Stimulated activated CD4-positive, alpha-beta T cell treated with anti-CD3 and anti-CD28 coated beads, Interleukin-15, amount 100 ng/mL, for 1 hour (primary cell): ENCODE data around the gene TAGAP.
A peak's percentile ranks its signal among the peaks of the same experiment; 100 is the strongest.
"Not testable (repeated sequence)": the region's sequence is repeated elsewhere in the genome, so short reads cannot be mapped to it uniquely, and the experiment has no call there.

ENCODE experiments used
- DNase-seq, 2 donors: peaks; one replicate each; pipeline ENCODE4 v3.0.0-alpha.2; 2020; ENCODE audit warnings: low read depth in 1 of 2, low spot score in 1 of 2

The TAGAP gene

DNA sequence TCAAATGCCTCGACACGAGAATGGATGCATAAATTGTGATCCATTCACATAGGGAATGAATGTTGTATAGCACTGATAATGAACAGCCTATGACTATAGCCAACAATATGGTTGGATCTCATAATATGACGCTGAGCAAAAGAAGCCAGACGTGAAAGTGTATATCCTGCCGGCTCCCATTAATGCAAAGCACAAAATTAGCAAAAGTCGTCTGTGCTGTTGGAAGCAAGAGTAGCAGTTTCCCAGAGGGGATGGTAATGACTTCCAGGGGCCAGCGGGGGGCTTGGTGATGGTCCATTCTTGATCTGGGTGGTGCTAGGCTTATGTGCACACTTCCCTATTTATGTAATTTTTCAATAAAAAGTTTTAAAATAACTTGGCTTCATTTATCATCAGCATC lies 1.0 kb upstream of the TAGAP start:
- DNase-seq = no peak

DNA sequence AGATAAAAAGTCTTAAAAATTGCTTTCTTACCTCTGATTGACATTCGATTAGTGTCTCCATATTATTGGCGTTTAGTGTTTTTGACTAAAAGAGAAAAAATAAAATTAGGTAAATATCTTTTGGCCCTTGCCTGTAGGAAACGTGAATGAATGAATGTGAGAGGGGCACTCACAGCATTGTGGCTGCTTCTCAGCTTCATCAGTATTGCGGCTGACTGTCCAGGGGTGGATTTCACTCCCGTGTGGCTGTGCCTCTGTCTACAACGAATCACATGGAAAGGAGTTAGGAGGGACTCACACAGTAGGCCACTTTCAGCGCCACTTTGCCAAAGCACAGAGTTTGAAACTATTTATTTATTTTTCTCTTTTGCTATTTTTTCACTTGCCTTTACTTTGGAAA lies 844 bp downstream of the TAGAP start:
- DNase-seq = no peak

DNA sequence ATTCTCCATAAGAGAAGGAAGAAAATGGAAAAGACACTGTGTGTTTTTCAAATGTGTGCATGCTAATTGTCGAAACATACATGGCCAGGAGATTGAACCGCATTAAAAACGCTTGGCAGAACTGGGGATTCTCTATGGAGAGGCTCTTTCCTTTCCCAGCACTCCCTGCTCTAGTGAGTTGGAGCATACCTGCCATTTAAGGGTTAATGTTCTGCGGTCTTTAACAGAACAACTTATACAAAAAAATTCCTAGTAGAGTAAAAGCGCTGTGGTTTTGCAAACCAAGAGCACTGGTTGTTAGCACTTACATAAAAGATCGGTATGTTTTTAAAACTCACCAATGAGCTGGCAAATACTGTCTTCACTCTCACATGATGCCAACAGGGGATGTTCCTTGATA lies 1.5 kb downstream of the TAGAP start:
- DNase-seq = no peak

DNA sequence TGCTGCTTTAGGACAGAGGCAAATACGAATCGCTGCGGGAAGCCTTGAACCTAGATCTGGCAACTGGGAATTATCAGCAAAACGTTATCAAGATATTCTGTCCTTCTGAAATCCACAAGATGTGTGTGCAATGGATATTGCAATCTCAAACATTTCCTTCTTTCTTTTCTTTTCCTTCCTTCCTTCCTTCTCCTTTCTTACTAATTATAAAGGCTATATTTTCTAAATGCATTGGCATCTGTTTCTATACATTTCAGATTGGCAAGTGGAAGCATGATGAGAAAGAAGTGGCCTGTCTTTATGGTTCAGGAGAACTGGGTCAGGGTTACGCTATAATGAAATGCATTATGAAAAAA lies 2.0 kb downstream of the TAGAP start:
- DNase-seq = no peak

DNA sequence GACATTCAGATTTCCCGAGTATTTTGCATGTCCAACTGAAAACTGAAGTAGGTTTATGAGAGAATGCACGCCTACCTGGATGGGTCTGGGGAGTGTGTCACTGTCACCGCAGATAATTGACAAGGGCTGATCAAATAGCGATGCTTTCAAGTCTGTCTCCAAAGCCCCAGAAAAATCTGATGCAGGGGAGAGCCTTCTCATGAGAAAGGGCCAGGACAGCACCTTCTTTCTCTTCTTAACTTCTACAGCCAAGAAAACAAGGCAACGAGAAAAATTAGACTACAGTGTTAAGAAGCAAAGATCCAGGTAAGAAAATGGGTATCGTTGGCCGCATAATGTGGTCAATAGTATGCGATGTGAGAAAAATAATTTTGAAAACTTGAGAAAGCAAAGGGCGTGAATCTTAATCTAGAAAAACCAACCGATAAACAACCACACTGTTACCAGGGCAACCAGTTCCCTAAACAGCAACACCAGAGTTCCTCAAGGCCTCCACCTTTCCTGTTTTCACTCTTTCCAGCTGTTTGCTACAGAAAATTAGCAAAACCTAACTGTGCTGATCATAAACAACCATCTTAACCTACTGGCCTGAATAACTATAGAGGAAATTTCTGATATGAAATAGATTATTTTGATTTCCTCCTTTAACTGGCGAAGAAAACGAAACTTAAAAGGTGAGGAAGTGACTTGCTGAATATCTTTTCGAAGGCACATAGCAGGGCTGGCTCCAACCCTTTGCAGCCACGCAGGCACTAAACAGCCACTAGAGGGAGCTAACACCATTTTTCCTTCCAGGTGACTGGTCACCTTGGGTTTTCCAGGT lies 2.6 kb downstream of the TAGAP start:
- peak in 1 of 2 donors; percentile 53 for DNase-seq

DNA sequence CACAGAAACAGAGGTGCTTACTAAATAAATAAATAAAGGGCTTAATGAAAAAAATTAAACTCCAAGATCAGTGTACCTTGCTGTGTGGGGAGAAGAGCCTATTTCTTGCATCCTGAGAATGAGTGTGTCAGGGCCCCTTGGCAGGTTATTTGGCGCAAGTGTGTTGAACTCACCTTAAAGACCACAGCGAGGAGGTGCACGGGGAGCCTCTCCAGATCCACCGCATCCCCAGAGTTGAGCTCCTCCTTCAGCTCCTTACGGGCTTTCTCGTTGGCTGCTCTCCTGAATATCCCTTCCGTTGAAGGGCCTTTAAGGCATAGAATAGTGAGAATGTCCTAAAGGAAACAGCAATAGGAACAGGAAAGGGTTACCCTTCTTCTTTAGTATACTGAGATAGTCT lies 3.6 kb downstream of the TAGAP start:
- DNase-seq = no peak

DNA sequence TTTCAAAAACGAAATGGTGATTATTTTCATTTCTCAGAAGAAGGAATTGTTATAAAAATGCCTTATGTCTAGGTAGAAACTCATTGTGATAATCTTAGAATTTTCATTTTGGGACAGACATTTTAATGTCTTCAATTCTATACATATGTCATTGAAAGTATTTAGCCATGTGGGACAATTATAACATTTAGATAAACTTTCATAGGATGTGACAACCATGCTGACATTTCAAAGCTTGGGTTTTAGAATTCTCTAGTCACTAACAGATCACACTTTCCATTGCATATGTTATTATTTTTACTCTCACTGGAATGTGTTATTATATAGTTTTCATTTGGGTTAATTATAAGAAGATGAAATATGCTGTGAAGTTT lies 4.9 kb downstream of the TAGAP start:
- DNase-seq = no peak

DNA sequence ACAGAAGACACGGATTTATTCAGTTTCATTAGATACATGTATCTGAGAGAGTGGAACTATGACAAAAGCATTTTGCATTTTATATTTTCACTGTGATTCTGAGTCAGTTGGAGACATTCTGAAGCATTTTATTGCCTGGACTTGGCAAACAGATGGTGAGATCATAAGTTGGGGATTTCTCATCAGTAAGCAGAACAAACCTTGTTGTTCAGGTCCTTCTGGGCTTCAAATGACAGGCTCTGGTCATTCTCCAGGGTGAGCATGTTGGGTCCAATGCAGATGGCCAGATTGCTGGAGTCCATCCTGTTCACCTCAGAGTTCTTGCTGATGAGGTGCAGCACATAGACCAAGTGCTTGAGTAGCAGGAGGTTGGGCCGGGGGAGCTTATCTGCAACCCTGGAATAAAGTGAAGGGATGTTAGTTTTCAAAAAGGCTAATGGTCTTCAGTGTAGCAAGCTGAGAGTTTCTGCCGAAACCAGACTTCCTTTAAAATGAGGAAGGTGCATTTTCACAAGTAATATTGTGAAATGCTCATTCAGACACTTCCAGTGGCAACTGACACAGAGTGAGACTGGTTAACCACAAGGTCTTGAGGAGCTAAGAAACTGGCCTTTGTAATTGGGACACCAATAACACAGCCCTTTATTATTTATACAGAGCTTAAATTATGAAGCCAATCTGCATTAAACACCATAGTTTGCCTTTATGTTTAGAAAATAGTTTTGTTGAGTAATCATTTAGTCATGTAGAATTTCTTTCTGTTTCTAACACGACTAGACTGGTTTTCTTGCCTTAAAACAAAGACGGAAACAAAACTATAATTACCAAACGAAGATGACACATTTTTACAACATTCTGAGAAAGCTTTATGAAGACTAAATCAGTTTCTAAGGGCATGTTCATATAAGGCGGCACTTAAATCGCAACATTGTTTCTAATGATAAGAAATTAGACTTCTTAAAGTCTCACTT lies 5.6 kb downstream of the TAGAP start:
- DNase-seq = no peak

DNA sequence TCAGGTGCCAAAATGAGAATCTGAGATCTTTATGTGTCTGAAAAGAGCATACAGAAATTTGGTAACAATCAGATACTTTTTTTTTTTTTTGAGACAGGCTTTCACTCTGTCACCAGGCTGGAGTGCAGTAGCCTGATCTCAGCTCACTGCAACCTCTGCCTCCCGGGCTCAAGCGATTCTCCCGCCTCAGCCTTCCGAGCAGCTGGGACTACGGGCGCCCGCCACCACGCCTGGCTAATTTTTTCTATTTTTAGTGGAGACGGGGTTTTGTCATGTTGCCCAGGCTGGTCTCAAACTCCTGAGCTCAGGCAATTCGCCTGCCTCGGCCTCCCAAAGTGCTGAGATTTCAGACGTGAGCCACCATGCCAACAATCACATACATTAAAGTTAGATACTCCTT lies 6.5 kb downstream of the TAGAP start:
- not testable (repeated sequence) for DNase-seq

DNA sequence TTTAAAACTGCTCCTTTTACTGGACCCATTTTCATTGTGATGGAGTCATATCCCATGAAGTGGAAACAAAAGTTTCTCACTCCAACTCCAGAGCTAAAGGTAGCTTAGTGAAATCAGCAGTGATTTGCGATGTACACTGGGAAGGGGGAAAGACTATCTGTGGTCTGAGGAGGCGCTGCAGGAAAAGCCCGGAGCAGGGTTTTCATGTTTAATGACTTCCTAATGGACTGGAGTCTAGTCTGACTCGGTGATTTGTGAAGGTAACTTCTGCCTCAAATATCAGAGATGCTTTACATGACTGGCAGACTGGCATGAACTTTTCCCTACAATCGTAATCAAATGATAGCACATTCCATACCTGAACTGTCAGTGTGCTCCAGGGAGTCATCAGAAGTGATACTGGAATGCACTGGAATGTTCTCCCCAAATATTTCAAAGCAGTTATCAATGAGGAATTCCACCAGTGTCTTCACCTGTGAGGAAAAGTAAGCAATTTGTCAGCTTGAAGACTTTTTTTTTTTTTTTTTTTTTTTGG lies 7.0 kb downstream of the TAGAP start:
- no peak for DNase-seq

DNA sequence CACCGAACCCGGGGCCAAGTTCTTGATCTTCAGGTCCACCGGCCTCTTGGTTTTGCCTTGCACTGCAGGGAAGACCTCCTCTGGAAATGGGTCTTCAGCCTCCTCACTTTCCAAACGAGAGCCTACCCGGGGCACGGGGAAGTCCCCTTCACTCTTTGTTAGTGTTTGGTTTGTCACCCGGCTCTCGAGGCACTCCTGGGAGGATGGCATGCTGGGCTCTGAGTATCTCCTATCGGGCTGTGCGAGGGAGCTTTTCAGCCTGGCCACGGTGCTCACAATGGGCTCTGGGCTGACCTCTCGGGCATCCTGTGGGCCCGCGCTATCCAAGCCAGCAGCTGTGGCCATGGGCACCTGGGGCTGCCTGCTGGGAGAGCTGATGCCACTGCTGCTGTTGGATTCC lies 8.1 kb downstream of the TAGAP start:
- DNase-seq = no peak

DNA sequence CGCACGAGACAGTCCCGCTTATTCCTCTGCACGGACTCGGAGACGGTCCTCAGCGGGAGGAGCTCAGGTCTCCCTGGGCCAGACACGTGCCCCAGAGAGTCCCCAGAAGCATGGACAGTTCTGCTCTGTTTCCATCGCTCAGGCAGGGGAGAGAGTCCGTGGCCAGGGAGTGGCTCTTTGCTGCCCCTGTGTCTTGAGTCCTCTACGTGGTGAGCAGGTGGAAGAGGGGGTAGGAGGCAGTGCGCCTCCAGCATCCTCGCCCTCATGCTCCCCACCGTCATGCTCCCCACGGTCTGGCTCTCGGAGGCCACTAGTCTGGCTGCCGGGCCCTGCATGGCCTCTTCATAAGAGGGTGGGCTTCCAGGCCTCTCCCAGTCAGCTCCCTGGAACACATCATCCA lies 8.9 kb downstream of the TAGAP start:
- no peak for DNase-seq

DNA sequence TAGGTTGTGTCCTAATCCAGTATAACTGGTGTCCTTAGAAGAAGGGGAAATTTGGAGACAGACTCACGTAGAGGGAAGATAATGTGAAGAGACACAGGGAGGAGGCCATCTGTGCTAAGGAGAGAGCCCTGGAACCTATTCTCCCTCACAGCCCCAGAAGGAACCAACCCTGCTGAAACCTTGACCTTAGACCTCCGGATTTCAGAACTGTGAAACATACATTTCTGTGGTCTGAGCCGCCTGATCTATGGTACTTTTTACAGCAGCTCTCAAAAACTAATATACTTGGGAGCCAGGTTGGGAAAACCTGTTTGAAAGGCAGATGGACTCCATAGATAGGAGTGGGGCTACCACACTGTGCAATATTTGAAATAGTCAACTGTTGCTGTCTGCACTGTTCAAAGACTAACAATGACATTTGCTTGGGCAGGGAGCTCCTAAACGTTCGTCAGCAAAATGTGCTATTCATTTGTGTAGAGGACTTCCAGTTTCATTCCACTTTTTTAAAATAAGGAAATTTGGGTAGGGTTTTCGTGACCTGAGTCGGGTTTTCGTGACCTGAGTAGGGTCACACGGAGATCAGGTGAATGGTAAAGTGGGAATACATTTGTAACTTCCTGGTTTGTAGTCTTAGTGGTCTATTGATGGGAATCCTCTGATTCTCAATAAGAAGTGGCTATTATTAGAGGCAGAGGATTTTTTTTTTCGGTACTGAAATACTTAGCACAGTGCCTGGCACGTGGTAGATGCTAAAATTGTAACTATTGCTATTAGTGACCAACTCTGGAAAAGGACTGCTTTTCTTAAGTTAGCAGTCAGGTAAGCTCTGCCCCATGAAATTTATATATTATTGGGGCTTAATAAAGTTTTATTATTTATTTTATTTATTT lies 11.4 kb downstream of the TAGAP start:
- DNase-seq = no peak

DNA sequence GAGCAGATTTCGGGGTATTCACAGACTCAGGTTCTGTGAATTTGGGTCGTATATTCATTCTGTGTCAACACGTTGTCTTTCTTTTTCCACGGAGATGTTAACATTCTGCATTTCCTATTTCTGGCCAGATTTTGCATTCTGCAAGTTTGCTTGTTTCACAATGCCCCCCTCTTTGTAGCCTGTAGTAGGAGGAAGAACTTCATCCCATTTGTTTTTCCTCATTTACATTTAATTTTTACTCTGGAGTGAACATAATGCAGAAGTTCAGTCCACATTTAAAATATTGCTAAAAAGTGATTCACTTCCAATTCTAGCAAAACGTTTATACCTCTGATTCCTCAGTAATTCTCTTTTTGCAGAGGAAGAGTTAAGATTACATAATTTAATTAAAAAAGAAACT lies 12.9 kb downstream of the TAGAP start:
- DNase-seq = no peak

DNA sequence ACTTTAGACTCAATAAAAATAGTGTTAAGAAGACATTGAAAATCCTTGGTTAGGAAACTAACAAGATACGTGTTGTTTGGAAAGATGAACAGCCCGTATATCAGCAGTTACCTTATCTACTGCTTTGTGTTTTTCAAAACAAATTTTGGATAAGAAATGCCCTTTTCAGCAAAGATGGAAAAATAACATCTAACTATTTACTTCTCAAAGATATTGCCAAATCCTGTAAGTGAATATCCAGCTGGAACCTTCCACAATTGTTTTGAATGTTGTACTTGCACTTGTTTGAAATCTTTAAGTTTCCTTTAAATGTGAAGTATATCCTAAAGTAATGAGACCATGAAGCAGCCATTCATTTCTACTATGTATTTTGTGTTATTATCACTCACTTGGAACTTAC lies 14.6 kb downstream of the TAGAP start:
- no peak for DNase-seq

DNA sequence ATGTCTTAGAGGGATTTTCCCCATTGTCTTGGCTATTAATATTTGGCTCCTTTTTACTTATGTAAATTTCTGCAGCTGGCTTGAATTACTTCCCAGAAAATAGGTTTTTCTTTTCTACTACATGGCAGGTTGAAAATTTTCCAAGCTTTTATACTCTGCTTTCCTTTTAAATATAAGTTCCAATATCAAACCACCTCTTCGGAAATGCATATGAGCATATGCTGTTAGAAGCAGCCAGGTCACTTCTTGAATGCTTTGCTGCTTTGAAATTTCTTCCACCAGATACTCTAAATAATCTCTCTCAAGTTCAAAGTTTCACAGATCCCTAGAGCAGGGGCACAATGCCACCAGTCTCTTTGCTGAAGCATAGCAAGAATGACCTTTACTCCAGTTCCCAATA lies 19.6 kb downstream of the TAGAP start:
- DNase-seq = not testable (repeated sequence)

DNA sequence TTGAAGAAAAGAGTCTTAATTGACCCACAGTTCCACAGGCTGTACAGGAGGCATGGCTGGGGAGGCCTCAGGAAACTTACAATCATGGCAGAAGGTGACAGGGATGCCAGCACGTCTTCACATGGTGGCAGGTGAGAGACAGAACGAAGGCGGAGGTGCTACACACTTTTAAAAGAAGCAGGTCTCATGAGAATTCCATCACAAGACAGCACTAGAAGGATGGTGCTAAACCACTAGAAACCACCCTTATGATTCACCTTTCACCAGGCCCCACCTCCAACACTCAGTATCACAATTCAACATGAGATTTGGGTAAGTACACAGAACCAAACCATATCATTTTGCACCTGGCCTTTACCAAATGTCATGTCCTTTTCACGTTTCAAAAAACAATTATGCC lies 20.9 kb downstream of the TAGAP start:
- DNase-seq = no peak

DNA sequence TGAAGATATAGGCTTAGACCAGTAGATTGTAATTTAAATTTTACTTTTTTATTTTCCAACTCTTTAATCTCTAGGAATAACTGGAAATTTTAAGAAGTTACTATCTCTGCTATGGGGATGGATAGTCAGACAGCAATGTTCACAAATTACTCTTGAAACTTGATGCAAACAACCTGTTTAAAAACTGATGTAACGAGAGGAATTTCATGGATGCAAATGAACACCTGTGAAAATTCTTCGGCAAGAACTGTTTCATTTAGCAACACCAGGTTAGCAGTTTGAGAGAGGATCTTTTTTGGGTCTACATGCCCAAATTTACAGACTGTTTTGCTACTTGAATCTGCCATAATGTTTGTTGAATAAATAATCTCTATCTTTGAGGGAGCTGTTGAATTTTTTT lies 24.8 kb downstream of the TAGAP start:
- no peak for DNase-seq

DNA sequence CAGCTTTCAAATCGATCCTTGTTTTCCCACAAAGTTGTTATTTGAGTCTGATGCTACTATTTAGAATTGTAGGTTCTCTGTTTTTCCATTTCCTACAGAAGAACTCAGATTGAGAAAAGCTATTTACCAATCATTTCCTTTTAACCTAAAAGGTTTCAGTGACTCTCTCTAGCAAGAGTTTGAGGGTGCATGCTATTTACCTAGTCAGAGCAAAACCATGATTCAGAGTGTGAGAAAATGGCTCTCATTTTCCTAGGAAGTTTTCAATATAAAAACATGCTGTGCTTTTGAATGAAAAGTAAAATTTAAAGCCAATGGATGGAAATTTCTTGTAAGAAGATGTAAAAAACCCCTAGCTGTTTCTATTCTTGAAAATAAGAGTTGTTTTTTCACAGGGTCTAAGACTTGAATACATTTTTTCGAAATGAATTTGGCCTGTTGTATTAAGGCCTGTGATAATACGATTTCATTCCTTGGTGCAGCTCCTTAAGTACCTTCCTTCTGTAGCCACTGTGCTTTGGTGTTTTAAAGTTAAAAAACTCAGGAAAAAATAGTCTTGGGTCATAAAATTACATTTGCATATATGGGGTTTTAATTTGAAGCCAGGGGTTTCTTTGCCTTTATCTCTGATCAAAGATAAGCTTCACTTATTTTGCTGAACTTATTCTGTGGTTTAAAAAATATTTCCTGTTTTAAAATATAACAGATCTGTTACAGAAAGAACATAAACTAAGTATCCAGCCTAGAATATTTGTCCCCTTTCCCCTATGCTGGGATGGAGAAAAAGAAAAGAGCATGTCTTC lies 26.8 kb downstream of the TAGAP start:
- no peak for DNase-seq

DNA sequence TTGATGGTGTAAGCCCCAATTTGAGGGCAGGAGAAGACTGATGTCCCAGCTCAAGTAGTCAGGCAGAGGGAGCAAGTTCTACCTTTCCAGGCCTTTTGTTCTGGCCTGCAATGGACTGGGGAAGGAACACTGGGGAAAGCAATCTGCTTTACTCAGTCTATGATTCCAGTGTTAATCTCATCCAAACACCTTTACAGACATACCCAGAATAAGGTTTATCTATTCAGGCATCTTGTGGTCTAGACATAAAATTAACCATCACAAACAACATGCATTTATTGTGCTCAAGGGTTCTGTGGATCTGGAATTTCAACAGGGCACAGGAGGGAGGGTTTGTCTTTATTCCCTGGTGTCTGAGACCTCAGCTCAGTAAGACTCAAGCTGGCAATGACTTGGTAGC lies 30.4 kb downstream of the TAGAP start:
- DNase-seq = no peak
